Neuronal stem cell (in vitro differentiated cells): Measurements from ENCODE around the gene BTN2A1.
"Not testable (repeated sequence)": the region's sequence is repeated elsewhere in the genome, so short reads cannot be mapped to it uniquely, and the experiment has no call there.

Source experiments
- DNase-seq: peaks from one replicate; pipeline ENCODE4 v3.0.0-alpha.2; 2013; ENCODE audit warnings: low spot score
- H2AFZ ChIP-seq: one replicate; pipeline ENCODE4 v1.6.1; 2013; ENCODE audit warnings: mild to moderate bottlenecking, low read length, inconsistent platforms
- H2AK5ac ChIP-seq: 2 replicates; pipeline ENCODE4 v1.6.1; 2013; ENCODE audit warnings: low read depth, mild to moderate bottlenecking, inconsistent platforms, low read length, moderate library complexity, mixed read lengths
- H2BK120ac ChIP-seq: 2 replicates; pipeline ENCODE4 v1.6.1; 2013; ENCODE audit warnings: low read depth, mild to moderate bottlenecking, inconsistent platforms, low read length, moderate library complexity, mixed read lengths
- H2BK12ac ChIP-seq: one replicate; pipeline ENCODE4 v1.6.1; 2013; ENCODE audit warnings: low read length, inconsistent platforms
- H2BK15ac ChIP-seq: 2 replicates; pipeline ENCODE4 v1.6.1; 2013; ENCODE audit warnings: mild to moderate bottlenecking, low read length, inconsistent platforms, mixed read lengths
- H2BK5ac ChIP-seq: one replicate; pipeline ENCODE4 v1.6.1; 2013; ENCODE audit warnings: inconsistent platforms, mild to moderate bottlenecking, low read length, moderate library complexity
- H3K14ac ChIP-seq: one replicate; pipeline ENCODE4 v1.6.1; 2013; ENCODE audit warnings: low read length, inconsistent platforms
- H3K18ac ChIP-seq: 2 replicates; pipeline ENCODE4 v1.6.1; 2013; ENCODE audit warnings: low read length, inconsistent platforms
- H3K23ac ChIP-seq: 2 replicates; pipeline ENCODE4 v1.6.1; 2013; ENCODE audit warnings: low read depth, mild to moderate bottlenecking, mixed read lengths, low read length, inconsistent platforms; ENCODE audit not compliant: poor library complexity
- H3K27ac ChIP-seq: replicated peaks from 3 replicates; pipeline ENCODE4 v1.5.1; 2013; ENCODE audit warnings: low read length, inconsistent platforms
- H3K27me3 ChIP-seq, 3 experiments: 2 replicates each; pipeline ENCODE4 v1.6.1; 2013; ENCODE audit warnings: low read length in 3 of 3, mild to moderate bottlenecking in 2 of 3, inconsistent platforms in 1 of 3, low read depth in 1 of 3, mixed read lengths in 1 of 3, moderate library complexity in 1 of 3; ENCODE audit not compliant: control insufficient read depth in 3 of 3, insufficient read depth in 3 of 3
- H3K36me3 ChIP-seq, 2 donors: replicated peaks in 1 of 2; 2 replicates each; pipeline ENCODE4 v1.6.1; 2013; ENCODE audit warnings: low read length in 2 of 2; ENCODE audit not compliant: control insufficient read depth in 2 of 2, insufficient read depth in 2 of 2
- H3K4ac ChIP-seq: 2 replicates; pipeline ENCODE4 v1.6.1; 2013; ENCODE audit warnings: inconsistent platforms, mild to moderate bottlenecking, low read length, moderate library complexity
- H3K4me1 ChIP-seq, 2 donors: 1 replicate in 1 of 2; 2 replicates in 1 of 2; pipeline ENCODE4 v1.6.1; 2013; ENCODE audit warnings: low read length in 2 of 2, low read depth in 1 of 2; ENCODE audit not compliant: control insufficient read depth in 2 of 2, insufficient read depth in 1 of 2
- H3K4me2 ChIP-seq: one replicate; pipeline ENCODE4 v1.6.1; 2013; ENCODE audit warnings: mild to moderate bottlenecking, low read length, inconsistent platforms; ENCODE audit not compliant: insufficient read depth, poor library complexity, severe bottlenecking
- H3K4me3 ChIP-seq, 2 donors: 2 replicates each; pipeline ENCODE4 v1.5.1; 2013; ENCODE audit warnings: low read length in 2 of 2, mild to moderate bottlenecking in 2 of 2, inconsistent platforms in 1 of 2, moderate library complexity in 1 of 2
- H3K79me1 ChIP-seq: one replicate; pipeline ENCODE4 v1.6.1; 2013; ENCODE audit warnings: low read depth, mild to moderate bottlenecking, inconsistent platforms, low read length, moderate library complexity
- H3K9ac ChIP-seq: one replicate; pipeline ENCODE4 v1.6.1; 2013; ENCODE audit warnings: mild to moderate bottlenecking, low read depth, low read length, inconsistent platforms; ENCODE audit not compliant: poor library complexity
- H3K9me3 ChIP-seq, 2 donors: replicated peaks in 1 of 2; 2 replicates each; pipeline versions ENCODE3 to v1.6.1; 2013; ENCODE audit warnings: low read length in 2 of 2, mild to moderate bottlenecking in 2 of 2, inconsistent platforms in 1 of 2, low read depth in 1 of 2, mixed read lengths in 1 of 2, moderate library complexity in 1 of 2; ENCODE audit not compliant: control insufficient read depth in 2 of 2, insufficient read depth in 1 of 2
- H4K8ac ChIP-seq: one replicate; pipeline ENCODE4 v1.6.1; 2013; ENCODE audit warnings: low read depth, mild to moderate bottlenecking, inconsistent platforms, low read length, moderate library complexity
- H4K91ac ChIP-seq: one replicate; pipeline ENCODE4 v1.6.1; 2013; ENCODE audit warnings: low read length, low read depth, mild to moderate bottlenecking, inconsistent platforms; ENCODE audit not compliant: poor library complexity
- WGBS, 2 donors: extraction: QIAGEN DNeasy Blood & Tissue Kit; methylation state at CpG; one replicate each; pipeline ENCODE4 v1.1.7; 2013; ENCODE audit warnings: missing lambda C conversion rate in 2 of 2, mixed read lengths in 1 of 2; ENCODE audit not compliant: insufficient read length in 2 of 2, insufficient replicate concordance in 1 of 2; ENCODE audit errors: extremely low coverage in 2 of 2; 5-methylcytosine and 5-hydroxymethylcytosine counted together

Gene BTN2A1

GRCh38 chr6:26432627-26433201 is 25.0 kb upstream of the BTN2A1 start:
- Histone ChIP-seq H2AK5ac (no peak overlapping the region), H3K79me1 (no peaks in the 10 kb centered on the region), H2BK15ac (no peak overlapping the region), H3K27me3 (no peaks in the 10 kb centered on the region), H3K4me3 (no peak overlapping the region), H2BK5ac (no peak overlapping the region), H3K27ac (no peak overlapping the region), H4K91ac (no peak overlapping the region), H2BK120ac (no peak overlapping the region), H4K8ac (no peak overlapping the region), H3K14ac (no peak overlapping the region), H3K4me1 (no peaks in the 10 kb centered on the region), H3K4me2 (no peak overlapping the region), H3K9ac (no peak overlapping the region), H3K36me3 (peaks cover 0 to 52% of the 10 kb centered on the region in 2 donors), H2BK12ac (no peak overlapping the region), H3K4ac (no peak overlapping the region), H3K9me3 (peaks cover 0 to 3% of the 10 kb centered on the region in 2 donors), H2AFZ (no peak overlapping the region), H3K18ac (no peak overlapping the region), H3K23ac (no peak overlapping the region)
- WGBS, 2 donors: no CpG with 5 or more reads among the region's 5 CpGs
- no peak for DNase-seq

DNA sequence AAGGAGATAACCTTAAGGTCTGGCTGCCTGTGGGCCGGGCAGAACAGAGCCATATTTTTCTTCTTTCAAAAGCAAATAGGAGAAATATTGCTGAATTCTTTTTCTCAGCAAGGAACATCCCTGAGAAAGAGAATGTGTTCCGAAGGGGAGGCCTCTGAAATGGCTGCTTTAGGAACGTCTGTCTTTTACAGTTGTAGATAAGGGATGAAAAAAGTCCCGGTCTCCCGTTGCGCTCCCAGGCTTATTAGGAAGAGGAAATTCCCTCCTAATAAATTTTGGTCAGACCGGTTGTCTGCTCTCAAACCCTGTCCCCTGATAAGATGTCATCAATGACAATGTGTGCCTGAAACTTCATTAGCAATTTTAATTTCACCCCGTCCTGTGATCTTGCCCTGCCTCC is 24.1 kb upstream of the BTN2A1 start:
- DNase-seq: not testable (repeated sequence)

DNA sequence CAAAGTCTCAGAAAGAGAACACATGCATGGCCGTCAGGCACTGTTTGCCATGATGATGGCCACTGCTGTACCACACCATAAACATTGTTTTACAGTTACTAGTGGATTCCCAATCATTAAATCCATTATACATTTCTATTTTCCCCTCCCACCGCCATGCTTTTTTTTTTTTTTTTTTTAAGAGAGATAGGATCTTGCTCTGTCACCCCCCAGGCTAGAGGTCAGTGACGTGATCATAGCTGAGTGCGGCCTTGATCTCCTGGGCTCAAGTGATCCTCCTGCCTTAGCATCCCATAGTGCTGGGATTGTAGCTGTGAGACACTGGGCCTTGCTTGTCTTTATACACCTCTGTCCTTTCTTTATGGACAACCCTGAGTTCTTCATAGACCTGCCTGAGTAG is 21.7 kb upstream of the BTN2A1 start:
- H2BK12ac ChIP-seq: no peak overlapping the region
- no peak overlapping the region for H2AK5ac ChIP-seq
- H3K79me1 ChIP-seq: no peaks in the 10 kb centered on the region
- H3K4ac ChIP-seq: no peak overlapping the region
- H2BK120ac ChIP-seq: no peak overlapping the region
- no peak overlapping the region for H4K91ac ChIP-seq
- H3K27me3 ChIP-seq: no peaks in the 10 kb centered on the region
- no peak overlapping the region for H3K4me3 ChIP-seq
- H3K9me3 ChIP-seq: peaks cover 0 to 3% of the 10 kb centered on the region in 2 donors
- H3K9ac ChIP-seq: no peak overlapping the region
- H3K4me1 ChIP-seq: peaks cover 3% of the 10 kb centered on the region in 2 donors
- H3K27ac ChIP-seq: no peak overlapping the region
- no CpG with 5 or more reads among the region's 4 CpGs for WGBS, 2 donors
- DNase-seq: no peak
- H4K8ac ChIP-seq: no peak overlapping the region
- H2AFZ ChIP-seq: no peak overlapping the region
- peaks cover 0 to 19% of the 10 kb centered on the region in 2 donors for H3K36me3 ChIP-seq
- no peak overlapping the region for H3K4me2 ChIP-seq
- no peak overlapping the region for H3K23ac ChIP-seq
- no peak overlapping the region for H3K14ac ChIP-seq
- no peak overlapping the region for H3K18ac ChIP-seq
- H2BK15ac ChIP-seq: no peak overlapping the region
- no peak overlapping the region for H2BK5ac ChIP-seq

More for the DNA sequence above, 24.1 kb upstream of the BTN2A1 start:
- H3K36me3 ChIP-seq: peaks cover 0 to 42% of the 10 kb centered on the region in 2 donors
- H3K9ac ChIP-seq, H3K9me3 ChIP-seq, H3K23ac ChIP-seq, H3K27me3 ChIP-seq, H2AK5ac ChIP-seq, H3K4me2 ChIP-seq, H2BK120ac ChIP-seq, H4K91ac ChIP-seq, H3K4me1 ChIP-seq, H2BK12ac ChIP-seq, H2AFZ ChIP-seq, H3K4ac ChIP-seq, H3K4me3 ChIP-seq, H4K8ac ChIP-seq, H3K14ac ChIP-seq, H2BK5ac ChIP-seq, H3K18ac ChIP-seq, H2BK15ac ChIP-seq, H3K79me1 ChIP-seq, H3K27ac ChIP-seq: not testable (repeated sequence)
- WGBS, 2 donors: no CpG with 5 or more reads among the region's 8 CpGs

- no peak overlapping the region for H3K18ac ChIP-seq
- H2AFZ ChIP-seq: no peak overlapping the region
- WGBS, 2 donors: no CpG with 5 or more reads among the region's 1 CpG
- no peak overlapping the region for H3K23ac ChIP-seq
- peaks cover 0 to 3% of the 10 kb centered on the region in 2 donors for H3K9me3 ChIP-seq
- H3K79me1 ChIP-seq: no peaks in the 10 kb centered on the region
- DNase-seq: no peak
- H4K8ac ChIP-seq: no peak overlapping the region
- H3K27ac ChIP-seq: no peak overlapping the region
- H2BK15ac ChIP-seq: no peak overlapping the region
- no peak overlapping the region for H3K4ac ChIP-seq
- H3K14ac ChIP-seq: no peak overlapping the region
- no peak overlapping the region for H2BK120ac ChIP-seq
- no peak overlapping the region for H3K4me2 ChIP-seq
- H3K36me3 ChIP-seq: peaks cover 0 to 5% of the 10 kb centered on the region in 2 donors
- H2BK12ac ChIP-seq: no peak overlapping the region
- H3K27me3 ChIP-seq: no peaks in the 10 kb centered on the region
- no peak overlapping the region for H4K91ac ChIP-seq
- H2AK5ac ChIP-seq: no peak overlapping the region
- no peak overlapping the region for H3K4me3 ChIP-seq
- H3K9ac ChIP-seq: no peak overlapping the region
- no peak overlapping the region for H2BK5ac ChIP-seq
- peaks cover 3% of the 10 kb centered on the region in 2 donors for H3K4me1 ChIP-seq
Measured at GRCh38 chr6:26437550-26437949, 20.2 kb upstream of the BTN2A1 start.
